ENCODE results near the gene PEX7. TPM values are rescaled to one million over a fixed set of nuclear protein-coding genes. Genes with fewer than 3 reads are reported as not detected.

PEX7 gene
- total RNA-seq, 1 experiment from 2014 or later: 6.4 TPM

- TF ChIP-seq CTCF (IDR thresholded peaks at IDR 0.05; ENCODE audit: insufficient read depth in 1 of 2, low read depth in 1 of 2, low read length in 1 of 2, severe bottlenecking in 1 of 2, unreplicated experiment in 1 of 2): no peak
- Mint-ChIP-seq H3K27me3 (ENCODE audit: insufficient read depth, unreplicated experiment) (no peaks in the 10 kb centered on the region), H3K27ac (ENCODE audit: unreplicated experiment) (no peak overlapping the region), H3K4me3 (ENCODE audit: unreplicated experiment) (no peak overlapping the region), H3K9me3 (ENCODE audit: unreplicated experiment) (no peaks in the 10 kb centered on the region), H3K4me1 (ENCODE audit: low read depth, unreplicated experiment) (peaks cover 8% of the 10 kb centered on the region), H3K36me3 (ENCODE audit: insufficient read depth, unreplicated experiment) (no peaks in the 10 kb centered on the region)
- ChIA-PET CTCF (no interaction called here), POLR2A (no interaction called here)
- intact Hi-C loops (cut with micrococcal nuclease; ENCODE audit: unreplicated experiment): no loop called here
- H3K4me1 ChIP-seq: peaks cover 4% of the 10 kb centered on the region; the same call in 1 of the 2 replicates
- H3K9me3 ChIP-seq: no peaks in the 10 kb centered on the region
- DNase-seq: no peak
- no peaks in the 10 kb centered on the region for H3K36me3 ChIP-seq (ENCODE audit: control insufficient read depth, insufficient read depth, low read length)
- BruUV-seq (replicated peaks): no TSS peak
- H3K4me3 ChIP-seq (ENCODE audit: low read depth, low read length): no peak overlapping the region
- H3K27me3 ChIP-seq (replicated peaks; ENCODE audit: control insufficient read depth, insufficient read depth, low read length): no peaks in the 10 kb centered on the region
Observed at GRCh38 chr6:136777651-136778050, 44.7 kb upstream of the PEX7 start.

- no peaks in the 10 kb centered on the region for H3K4me1 Mint-ChIP-seq (ENCODE audit: low read depth, unreplicated experiment)
- H3K9me3 Mint-ChIP-seq (ENCODE audit: unreplicated experiment): no peaks in the 10 kb centered on the region
- H3K4me3 Mint-ChIP-seq (ENCODE audit: unreplicated experiment): no peak overlapping the region
- Histone ChIP-seq H3K27me3 (replicated peaks; ENCODE audit: control insufficient read depth, insufficient read depth, low read length) (no peaks in the 10 kb centered on the region), H3K4me1 (peaks cover under 1% of the 10 kb centered on the region; the same call in 1 of the 2 replicates), H3K9me3 (no peaks in the 10 kb centered on the region), H3K36me3 (ENCODE audit: control insufficient read depth, insufficient read depth, low read length) (no peaks in the 10 kb centered on the region), H3K4me3 (ENCODE audit: low read depth, low read length) (no peak overlapping the region)
- intact Hi-C loops (cut with micrococcal nuclease; ENCODE audit: unreplicated experiment): no loop called here
- H3K27me3 Mint-ChIP-seq (ENCODE audit: insufficient read depth, unreplicated experiment): no peaks in the 10 kb centered on the region
- CTCF ChIA-PET: interaction anchor here (0.7 kb wide), 1 partner anchor 13 kb away, joined by 3 read pairs; the partner anchor contains the start of gene MAP3K5
- no peak overlapping the region for H3K27ac Mint-ChIP-seq (ENCODE audit: unreplicated experiment)
- DNase-seq: no peak
- BruUV-seq (replicated peaks): no TSS peak
- POLR2A ChIA-PET: no interaction called here
- no peak for TF ChIP-seq CTCF (IDR thresholded peaks at IDR 0.05; ENCODE audit: insufficient read depth in 1 of 2, low read depth in 1 of 2, low read length in 1 of 2, severe bottlenecking in 1 of 2, unreplicated experiment in 1 of 2)
- no peaks in the 10 kb centered on the region for H3K36me3 Mint-ChIP-seq (ENCODE audit: insufficient read depth, unreplicated experiment)
Observed at GRCh38 chr6:136779682-136780081, 42.7 kb upstream of the PEX7 start.

- no peaks in the 10 kb centered on the region for H3K36me3 Mint-ChIP-seq (ENCODE audit: insufficient read depth, unreplicated experiment)
- H3K27me3 Mint-ChIP-seq (ENCODE audit: insufficient read depth, unreplicated experiment): no peaks in the 10 kb centered on the region
- Histone ChIP-seq H3K4me1 (no peaks in the 10 kb centered on the region), H3K36me3 (ENCODE audit: control insufficient read depth, insufficient read depth, low read length) (no peaks in the 10 kb centered on the region), H3K4me3 (ENCODE audit: low read depth, low read length) (no peak overlapping the region), H3K27me3 (replicated peaks; ENCODE audit: control insufficient read depth, insufficient read depth, low read length) (no peaks in the 10 kb centered on the region), H3K9me3 (no peaks in the 10 kb centered on the region)
- intact Hi-C loops (cut with micrococcal nuclease; ENCODE audit: unreplicated experiment): no loop called here
- POLR2A ChIA-PET: no interaction called here
- no peak for DNase-seq
- H3K4me1 Mint-ChIP-seq (ENCODE audit: low read depth, unreplicated experiment): no peaks in the 10 kb centered on the region
- no peak overlapping the region for H3K4me3 Mint-ChIP-seq (ENCODE audit: unreplicated experiment)
- CTCF ChIA-PET: interaction anchor here (1.0 kb wide), 1 partner anchor 11 kb away, joined by 3 read pairs; the partner anchor contains the start of gene MAP3K5
- no TSS peak for BruUV-seq (replicated peaks)
- H3K9me3 Mint-ChIP-seq (ENCODE audit: unreplicated experiment): no peaks in the 10 kb centered on the region
- no peak for TF ChIP-seq CTCF (IDR thresholded peaks at IDR 0.05; ENCODE audit: insufficient read depth in 1 of 2, low read depth in 1 of 2, low read length in 1 of 2, severe bottlenecking in 1 of 2, unreplicated experiment in 1 of 2)
- no peak overlapping the region for H3K27ac Mint-ChIP-seq (ENCODE audit: unreplicated experiment)
Observed at GRCh38 chr6:136780972-136781371, 41.4 kb upstream of the PEX7 start.
